CD4-positive, alpha-beta T cell treated with Interleukin-17A for 1 hour (primary cell): ENCODE data around the gene ING2.
A peak's percentile ranks its signal among the peaks of the same experiment; 100 is the strongest.

Source experiments
- DNase-seq: peaks from one replicate; pipeline ENCODE4 v3.0.0-alpha.2; 2020

Gene ING2

GRCh38 chr4:183503497-183504063, 1.3 kb upstream of the ING2 start:
- peak; percentile 70 for DNase-seq

- peak; percentile 99 for DNase-seq
Measured at GRCh38 chr4:183504064-183504929, 561 bp upstream of the ING2 start.

DNA sequence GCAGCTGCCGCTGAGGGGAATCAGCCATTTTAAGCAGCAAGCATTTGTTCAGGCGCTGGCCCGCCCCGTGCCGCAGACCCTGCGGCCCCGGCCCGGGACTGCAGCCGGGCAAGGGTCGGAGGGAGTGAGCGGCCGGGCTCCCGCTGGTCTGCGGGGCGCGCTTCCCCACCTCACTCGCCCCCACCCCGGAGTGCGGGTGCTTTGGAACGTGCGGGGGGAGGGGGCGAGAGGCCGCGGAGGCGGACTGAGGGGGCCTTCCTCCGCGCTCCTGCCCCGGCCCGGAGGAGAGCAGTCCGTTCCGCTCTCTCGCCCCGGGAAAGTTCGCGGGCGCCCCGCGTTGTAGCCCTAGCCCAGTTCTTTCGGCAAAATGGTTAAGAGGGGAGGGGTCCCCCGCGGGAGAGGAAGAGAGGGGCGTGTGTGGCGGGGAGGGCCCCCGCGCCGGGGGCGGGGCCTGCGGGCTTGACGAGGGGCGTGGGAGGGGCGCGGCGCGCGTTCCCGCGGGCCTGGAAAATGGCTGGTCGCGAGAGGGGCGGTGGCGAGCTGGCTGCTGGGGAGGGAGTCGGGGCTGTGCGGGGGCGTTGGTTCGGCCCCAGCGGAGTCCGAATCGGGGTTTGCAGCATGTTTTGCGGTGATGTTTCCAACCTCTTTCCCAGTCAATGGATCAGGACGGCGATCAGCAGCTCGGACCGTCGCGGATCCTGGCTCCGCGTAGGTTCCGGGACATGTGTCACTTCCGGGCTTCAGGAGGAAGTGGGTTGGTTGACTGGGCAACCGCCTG, 942 bp downstream of the ING2 start:
- peak; percentile 86 for DNase-seq

DNA sequence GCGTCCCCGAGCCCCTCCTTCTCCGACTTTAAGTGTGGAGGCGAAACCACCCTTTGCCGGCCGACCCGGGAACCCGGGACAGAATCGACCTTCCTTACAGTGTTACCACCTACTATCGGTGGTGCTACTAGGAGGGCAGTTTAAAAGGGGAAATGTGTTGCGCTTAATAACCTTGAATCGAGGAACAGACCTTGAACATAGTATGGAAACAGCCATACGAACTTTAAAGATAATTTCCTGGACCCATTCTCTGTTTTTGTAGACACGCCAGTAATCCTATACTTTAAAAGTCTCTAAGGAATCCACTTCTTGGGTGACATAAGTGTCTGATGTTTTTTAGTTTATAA, 1.5 kb downstream of the ING2 start:
- no peak for DNase-seq

DNA sequence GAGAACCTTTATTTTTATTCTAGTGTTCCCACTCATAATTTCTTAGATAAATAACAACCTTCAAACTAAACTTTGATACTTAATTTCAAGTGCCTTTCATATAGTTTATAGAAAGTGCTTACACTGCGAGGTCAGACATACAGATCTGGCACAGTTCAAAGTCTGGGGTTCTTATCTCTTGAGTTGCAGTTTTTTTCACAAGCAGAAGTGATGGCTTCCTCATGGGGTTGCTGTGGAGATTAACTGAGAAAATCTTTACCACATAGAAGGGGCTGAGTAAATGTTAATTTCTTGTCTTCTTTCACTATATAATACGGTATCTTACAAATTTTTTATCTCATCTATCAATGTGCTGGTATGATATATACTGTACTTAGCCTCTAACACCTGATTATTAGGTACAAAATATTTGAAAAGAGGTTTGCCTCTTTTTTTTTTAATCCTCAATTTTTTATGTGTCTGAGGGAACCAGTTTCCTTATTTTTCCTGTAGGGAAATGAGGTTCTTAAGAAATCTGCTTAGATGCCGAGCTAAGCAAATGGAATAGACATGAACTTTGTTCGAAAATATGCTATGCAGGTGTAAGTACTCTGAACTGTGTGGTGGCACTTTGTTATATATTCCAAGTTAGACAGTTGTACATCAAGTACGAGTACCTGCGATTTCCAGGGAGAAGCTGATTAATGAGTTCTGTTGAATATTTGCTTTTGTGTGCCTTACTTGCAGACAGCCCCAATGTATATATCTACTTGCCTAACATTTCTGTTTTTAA, 3.3 kb downstream of the ING2 start:
- DNase-seq = peak; percentile 7

- DNase-seq = no peak
Measured at GRCh38 chr4:183508697-183509335, 4.0 kb downstream of the ING2 start.

- DNase-seq = no peak
Measured at GRCh38 chr4:183515411-183515810, 10.6 kb downstream of the ING2 start.

GRCh38 chr4:183517194-183517593, 12.3 kb downstream of the ING2 start:
- DNase-seq = no peak

DNA sequence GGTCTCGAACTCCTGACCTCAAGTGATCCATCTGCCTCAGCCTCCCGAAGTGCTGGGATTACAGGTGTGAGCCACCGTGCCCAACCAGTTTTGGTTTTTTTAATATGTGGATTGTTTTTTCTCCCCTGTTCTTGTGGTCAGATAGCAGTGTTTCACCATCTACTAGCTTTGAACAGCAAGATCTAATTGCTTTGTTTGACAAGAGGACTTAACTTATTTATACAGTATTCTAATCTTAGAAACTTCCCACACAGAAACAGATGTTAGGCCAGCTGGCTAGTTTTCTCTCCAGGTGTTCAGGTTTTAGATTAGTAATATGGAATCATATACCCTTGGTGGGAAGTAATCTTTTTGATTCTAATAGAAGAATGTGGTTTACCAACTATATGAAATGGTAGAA, 12.9 kb downstream of the ING2 start:
- DNase-seq = no peak

GRCh38 chr4:183522821-183523220, 18.0 kb downstream of the ING2 start:
- DNase-seq = no peak

DNA sequence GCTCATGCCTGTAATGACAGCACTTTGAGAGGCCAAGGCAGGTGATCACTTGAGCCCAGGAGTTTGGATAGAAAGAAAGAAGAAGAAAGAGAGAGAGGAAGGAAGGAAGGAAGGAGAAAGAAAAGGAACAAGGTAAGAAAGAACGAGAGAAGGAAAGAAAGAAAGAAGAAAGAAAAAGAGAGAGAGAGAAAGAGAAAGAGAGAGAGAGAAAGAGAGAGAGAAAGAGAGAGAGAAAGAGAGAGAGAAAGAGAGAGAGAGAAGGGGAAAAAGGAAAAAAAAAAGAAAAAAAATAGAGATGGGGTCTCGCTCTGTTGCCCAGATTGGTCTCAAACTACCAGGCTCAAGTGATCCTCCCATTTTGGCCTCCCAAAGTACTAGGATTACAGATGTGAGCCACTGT, 22.5 kb downstream of the ING2 start:
- DNase-seq = no peak

DNA sequence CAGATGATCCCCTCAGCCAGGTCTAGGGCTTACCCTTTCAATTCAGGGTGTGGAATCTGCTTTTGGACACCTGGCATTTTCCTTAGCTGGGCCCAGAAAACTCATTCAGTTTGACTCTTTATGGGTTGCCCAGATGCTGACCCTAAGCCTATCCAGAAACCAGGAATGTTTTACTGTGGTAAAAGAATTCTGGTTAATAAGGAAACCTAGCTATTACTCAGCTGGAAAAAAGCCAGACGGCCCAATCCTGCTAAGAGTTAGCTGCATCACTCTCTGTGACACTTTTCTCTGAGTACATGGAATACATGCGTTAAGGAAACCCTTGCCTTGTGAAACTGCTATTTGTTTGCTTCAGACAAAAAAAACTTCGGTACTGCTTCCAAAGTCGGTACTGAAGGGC, 28.0 kb downstream of the ING2 start:
- no peak for DNase-seq

DNA sequence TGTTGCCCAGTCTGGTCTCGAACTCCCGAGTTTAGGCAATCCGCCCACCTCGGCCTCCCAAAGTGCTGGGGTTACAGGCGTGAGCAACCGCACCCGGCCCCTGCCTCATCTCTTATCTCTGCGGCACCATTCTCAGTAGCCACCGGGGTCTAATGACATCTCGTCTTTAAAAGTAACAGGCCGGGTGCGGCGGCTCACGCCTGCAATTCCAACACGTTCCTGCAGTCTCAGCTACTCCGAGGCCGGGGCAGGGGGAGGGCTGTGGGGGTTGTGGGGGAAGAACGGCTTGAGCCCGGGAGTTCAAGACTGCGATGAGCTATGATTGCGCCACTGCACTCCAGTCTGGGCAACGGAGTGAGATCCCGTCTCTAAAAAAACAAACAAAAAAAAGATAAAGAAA, 28.8 kb downstream of the ING2 start:
- DNase-seq = no peak

GRCh38 chr4:183540410-183541009, 35.7 kb downstream of the ING2 start:
- no peak for DNase-seq

DNA sequence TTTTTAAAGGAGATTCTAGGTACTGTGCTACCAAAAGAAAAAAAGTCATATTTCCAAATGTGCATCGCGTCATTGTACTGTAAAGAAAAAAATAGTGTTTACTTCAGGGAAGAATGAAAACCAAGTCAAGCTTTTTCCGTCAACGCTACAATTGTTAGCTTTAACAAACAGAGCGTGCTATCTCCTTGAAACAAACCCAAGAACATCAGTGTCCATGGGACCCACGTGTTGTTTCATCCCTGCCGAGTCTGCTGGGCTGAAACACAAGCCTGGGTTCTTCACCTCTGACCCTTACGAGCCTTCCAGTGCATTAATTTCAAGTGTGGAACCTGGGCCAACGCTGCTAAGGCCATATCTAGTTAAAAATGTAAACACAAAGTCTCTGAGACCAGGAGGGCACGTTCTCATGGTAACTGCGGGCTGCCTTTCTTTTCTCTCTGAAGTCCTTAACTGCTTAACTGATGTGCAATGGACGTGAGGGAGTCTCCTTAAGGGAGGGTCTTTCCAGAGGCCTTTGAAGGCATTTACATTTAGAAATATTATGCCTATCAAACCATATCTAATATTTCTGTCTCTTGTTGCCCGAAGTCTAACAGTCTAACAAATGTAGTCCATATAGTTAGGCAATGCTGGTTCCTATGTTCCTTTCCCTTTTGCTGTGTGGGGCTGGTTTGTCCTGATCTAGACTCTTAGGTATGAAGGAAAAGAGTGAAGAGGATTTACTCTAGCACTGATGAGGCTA, 36.3 kb downstream of the ING2 start:
- DNase-seq = no peak

DNA sequence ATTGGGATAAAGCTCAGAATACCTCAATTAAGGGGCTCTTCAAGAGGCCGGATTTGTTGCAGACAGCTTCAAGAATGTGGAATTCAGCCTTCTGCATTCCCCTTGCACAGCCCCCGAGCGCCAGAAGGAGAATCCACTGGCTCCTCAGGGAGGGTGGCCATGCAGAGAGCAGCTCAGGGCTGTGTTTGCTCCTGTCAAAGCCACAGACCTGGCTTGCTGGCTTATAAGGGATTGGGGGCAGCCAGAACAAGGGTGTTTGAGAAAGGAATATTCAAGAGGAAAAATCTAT, 36.8 kb downstream of the ING2 start:
- no peak for DNase-seq

GRCh38 chr4:183543435-183543834, 38.6 kb downstream of the ING2 start:
- DNase-seq = no peak

- DNase-seq = no peak
Measured at GRCh38 chr4:183544109-183544508, 39.3 kb downstream of the ING2 start.

DNA sequence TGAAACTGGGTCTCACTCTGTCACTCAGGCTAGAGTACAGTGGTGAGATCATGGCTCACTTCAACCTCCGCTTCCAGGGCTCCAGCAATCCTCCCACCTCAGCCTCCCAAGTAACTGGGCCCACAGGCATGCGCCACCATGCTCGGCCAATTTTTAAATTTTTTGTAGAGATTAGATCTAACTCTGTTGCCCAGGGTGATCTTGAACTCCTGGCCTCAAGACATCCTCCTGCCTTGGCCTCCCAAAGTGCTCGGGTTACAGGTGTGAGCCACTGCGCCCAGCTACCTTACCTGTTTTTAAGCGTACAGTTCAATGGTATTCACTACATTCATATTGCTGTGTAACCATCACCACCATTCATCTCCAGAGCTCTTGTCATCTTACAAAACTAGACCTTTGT, 41.5 kb downstream of the ING2 start:
- DNase-seq = no peak

GRCh38 chr4:183548306-183548705, 43.4 kb downstream of the ING2 start:
- DNase-seq = no peak

GRCh38 chr4:183550345-183551093, 45.7 kb downstream of the ING2 start:
- no peak for DNase-seq
